A549 (cell line): ENCODE data around the gene GEN1. TPM values are rescaled to one million over a fixed set of nuclear protein-coding genes. Genes with fewer than 3 reads are reported as not detected.

Experiments used
- ATAC-seq, 2 experiments: fragments of 200-7000 bp in 1 of 2; fragments of >200 bp in 1 of 2; cut with Nextera tagmentation in 1 of 2; cut with Tn5 transposase in 1 of 2; 3 replicates each; pipeline versions ENCODE4 v1.8.0 to v1.9.1; 2018 to 2020; ENCODE audit warnings: mild to moderate bottlenecking in 1 of 2, moderate library complexity in 1 of 2
- CTCF ChIA-PET: fragments of 300-600 bp; sonication (Branson Sonifier 250); formaldehyde crosslinking; extraction: SDS; loops from one replicate; lab custom pipeline; 2021; ENCODE audit warnings: antibody characterized with exemption, inconsistent platforms; lab: Yijun Ruan, JAX
- POLR2A ChIA-PET: fragments of 350-600 bp; formaldehyde crosslinking; extraction: SDS; loops from one replicate; lab custom pipeline; 2021; ENCODE audit warnings: antibody characterized with exemption, inconsistent platforms; lab: Yijun Ruan, JAX
- DNase-seq, 2 experiments: peaks; one replicate each; pipeline versions ENCODE4 v3.0.0 to v3.0.0-alpha.2; 2011 to 2016; ENCODE audit warnings: low read depth in 1 of 2, low spot score in 1 of 2
- FAIRE-seq: peaks from 2 replicates; lab custom pipeline; 2011; peaks lifted over from hg19 to GRCh38; lab: Jason Lieb, UNC
- H3K27ac ChIP-seq, 2 experiments: fragments of >200 bp; sonication (Bioruptor Twin); formaldehyde crosslinking; 3 replicates each; pipeline ENCODE4 v1.5.1; 2016 to 2017
- H3K4me1 ChIP-seq: fragments of >200 bp; sonication (Bioruptor Twin); formaldehyde crosslinking; 3 replicates; pipeline ENCODE4 v1.6.1; 2016
- H3K4me2 ChIP-seq: fragments of >200 bp; sonication (Bioruptor Twin); formaldehyde crosslinking; 3 replicates; pipeline ENCODE4 v1.6.1; 2016
- H3K4me3 ChIP-seq: fragments of >200 bp; sonication (Bioruptor Twin); formaldehyde crosslinking; 3 replicates; pipeline ENCODE4 v1.5.1; 2016
- H3K9me3 ChIP-seq: fragments of >200 bp; sonication (Bioruptor Twin); formaldehyde crosslinking; 3 replicates; pipeline ENCODE4 v1.6.1; 2016
- BCL3 ChIP-seq: fragments of >200 bp; sonication (Bioruptor Twin); formaldehyde crosslinking; IDR thresholded peaks from 3 replicates; pipeline ENCODE4 v1.6.1; 2016
- CBX8 ChIP-seq: fragments of 200-600 bp; sonication (generic); IDR thresholded peaks from 2 replicates; pipeline ENCODE4 v1.6.1; 2016
- CEBPB ChIP-seq, 2 experiments: fragments of >200 bp in 1 of 2; sonication (Bioruptor Twin) in 1 of 2; formaldehyde crosslinking in 1 of 2; IDR thresholded peaks; 2 replicates each; pipeline ENCODE4 v1.6.1; 2012 to 2016
- FOSB ChIP-seq: fragments of 250-450 bp; sonication (Bioruptor Pico); IDR thresholded peaks from 2 replicates; pipeline ENCODE4 v1.5.0; 2020; ENCODE audit warnings: mild to moderate bottlenecking, moderate library complexity
- FOSL2 ChIP-seq, 2 experiments: fragments of 450-650 bp in 1 of 2; fragments of >200 bp in 1 of 2; sonication (Bioruptor Twin) in 1 of 2; formaldehyde crosslinking; IDR thresholded peaks; 2 replicates each; pipeline versions ENCODE4 v1.5.0 to v1.6.1; 2016 to 2020; ENCODE audit warnings: mild to moderate bottlenecking in 1 of 2, moderate library complexity in 1 of 2
- GATA3 ChIP-seq: IDR thresholded peaks from 2 replicates; pipeline ENCODE4 v1.6.1; 2012; ENCODE audit warnings: borderline replicate concordance
- HDAC2 ChIP-seq: fragments of 200-600 bp; sonication (generic); IDR thresholded peaks from 2 replicates; pipeline ENCODE4 v1.6.1; 2016
- HOXA7 ChIP-seq: fragments of 250-450 bp; sonication (Bioruptor Pico); IDR thresholded peaks from 2 replicates; pipeline ENCODE4 v1.5.0; 2020; ENCODE audit warnings: mild to moderate bottlenecking, moderate library complexity
- JUN ChIP-seq, 2 experiments: fragments of >200 bp; sonication (Bioruptor Twin); formaldehyde crosslinking; IDR thresholded peaks; 2 replicates in 1 of 2; 3 replicates in 1 of 2; pipeline ENCODE4 v1.6.1; 2016 to 2017
- KDM1A ChIP-seq: fragments of 200-600 bp; sonication (generic); IDR thresholded peaks from 2 replicates; pipeline ENCODE4 v1.6.1; 2016; ENCODE audit warnings: low read depth, mild to moderate bottlenecking
- MYC ChIP-seq: IDR thresholded peaks from 2 replicates; pipeline ENCODE4 v1.6.1; 2012; ENCODE audit warnings: mild to moderate bottlenecking, inconsistent platforms, low read length, improper control_type of control experiment, borderline replicate concordance
- RAD21 ChIP-seq, 2 experiments: fragments of >200 bp in 1 of 2; sonication (Bioruptor Twin) in 1 of 2; formaldehyde crosslinking in 1 of 2; IDR thresholded peaks in 1 of 2; conservative IDR thresholded peaks in 1 of 2; 2 replicates in 1 of 2; 3 replicates in 1 of 2; pipeline ENCODE4 v1.6.1; 2012 to 2018; ENCODE audit warnings: inconsistent platforms in 1 of 2
- RARB ChIP-seq: fragments of 250-450 bp; sonication (Bioruptor Pico); IDR thresholded peaks from 2 replicates; pipeline ENCODE4 v1.8.0; 2021; ENCODE audit warnings: mild to moderate bottlenecking, moderate library complexity
- RNF2 ChIP-seq: fragments of 200-600 bp; sonication (generic); IDR thresholded peaks from 2 replicates; pipeline ENCODE4 v1.6.1; 2016; ENCODE audit warnings: low read depth, mild to moderate bottlenecking, antibody characterized with exemption, moderate library complexity, borderline replicate concordance
- SMC3 ChIP-seq: fragments of >200 bp; sonication (Bioruptor Twin); formaldehyde crosslinking; IDR thresholded peaks from 3 replicates; pipeline ENCODE4 v1.6.1; 2018; ENCODE audit warnings: inconsistent platforms
- TFCP2L1 ChIP-seq: fragments of 250-450 bp; sonication (Bioruptor Pico); IDR thresholded peaks from 2 replicates; pipeline ENCODE4 v1.5.0; 2021; ENCODE audit warnings: mild to moderate bottlenecking
- ZC3H11A ChIP-seq: fragments of 450-650 bp; IDR thresholded peaks from 2 replicates; pipeline ENCODE4 v1.6.1; 2014; ENCODE audit warnings: antibody characterized with exemption, mild to moderate bottlenecking
- WGBS: methylation state at CpG from one replicate; pipeline ENCODE4 v1.1.6; 2017; ENCODE audit errors: missing lambda C conversion rate; 5-methylcytosine and 5-hydroxymethylcytosine counted together
- polyA plus RNA-seq, 4 experiments: library from polyadenylated mRNA; depleted of rRNA in 3 of 4; stranded (reverse); fragments of >200 nt; fragmentation: RNase III in 1 of 4; extraction: RNeasy Plus Mini Kit Qiagen cat#74134 plus additional on column Dnase treatment in 1 of 4; gene quantifications; 2 replicates in 3 of 4; 3 replicates in 1 of 4; pipeline ENCODE4 v1.2.3, GENCODE V29; 2011 to 2017
- TF ChIP-seq, protein P1 (sequence below): fragments of 150-350 bp; IDR thresholded peaks from 2 replicates; pipeline ENCODE4 v1.6.1; 2014; ENCODE audit warnings: low read depth, mild to moderate bottlenecking, low read length
- TF ChIP-seq, protein P2 (sequence below): fragments of 200-600 bp; sonication (generic); IDR thresholded peaks from 2 replicates; pipeline ENCODE4 v1.6.1; 2016; ENCODE audit warnings: antibody characterized with exemption, mild to moderate bottlenecking, moderate library complexity

Gene GEN1
- polyA plus RNA-seq, 2 of the 4 experiments (the other 2 are of a cell fraction) = 16.2 to 40.7 TPM

- DNase-seq = no peak
- no peak for TF ChIP-seq RARB (CRISPR knock-in tag)
- TF ChIP-seq, protein P1, sequence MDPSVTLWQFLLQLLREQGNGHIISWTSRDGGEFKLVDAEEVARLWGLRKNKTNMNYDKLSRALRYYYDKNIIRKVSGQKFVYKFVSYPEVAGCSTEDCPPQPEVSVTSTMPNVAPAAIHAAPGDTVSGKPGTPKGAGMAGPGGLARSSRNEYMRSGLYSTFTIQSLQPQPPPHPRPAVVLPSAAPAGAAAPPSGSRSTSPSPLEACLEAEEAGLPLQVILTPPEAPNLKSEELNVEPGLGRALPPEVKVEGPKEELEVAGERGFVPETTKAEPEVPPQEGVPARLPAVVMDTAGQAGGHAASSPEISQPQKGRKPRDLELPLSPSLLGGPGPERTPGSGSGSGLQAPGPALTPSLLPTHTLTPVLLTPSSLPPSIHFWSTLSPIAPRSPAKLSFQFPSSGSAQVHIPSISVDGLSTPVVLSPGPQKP = no peak
- Histone ChIP-seq H3K4me1 (no peaks in the 10 kb centered on the region), H3K27ac (no peak overlapping the region), H3K9me3 (no peaks in the 10 kb centered on the region), H3K4me3 (no peak overlapping the region), H3K4me2 (no peak overlapping the region)
- ChIA-PET POLR2A (no interaction called here), CTCF (interaction anchor here (0.8 to 3.7 kb wide), 5 partner anchors 9 to 101 kb away, joined by 3 to 21 read pairs (median 4); no protein-coding TSS in a partner anchor)
- FAIRE-seq = no peak
- no peak for ATAC-seq
- 63% methylated on average over 3 of the region's 3 CpGs for WGBS
Measured at GRCh38 chr2:17821080-17821479, 67.1 kb downstream of the GEN1 start.

- 64% methylated on average over 7 of the region's 7 CpGs for WGBS
- DNase-seq = no peak
- Histone ChIP-seq H3K27ac (no peak overlapping the region), H3K4me1 (no peaks in the 10 kb centered on the region)
- no peak for TF ChIP-seq FOSL2 (IDR thresholded peaks at IDR 0.05)
- no peak for TF ChIP-seq FOSL2 (CRISPR knock-in tag; IDR thresholded peaks at IDR 0.05)
- TF ChIP-seq, protein P2, sequence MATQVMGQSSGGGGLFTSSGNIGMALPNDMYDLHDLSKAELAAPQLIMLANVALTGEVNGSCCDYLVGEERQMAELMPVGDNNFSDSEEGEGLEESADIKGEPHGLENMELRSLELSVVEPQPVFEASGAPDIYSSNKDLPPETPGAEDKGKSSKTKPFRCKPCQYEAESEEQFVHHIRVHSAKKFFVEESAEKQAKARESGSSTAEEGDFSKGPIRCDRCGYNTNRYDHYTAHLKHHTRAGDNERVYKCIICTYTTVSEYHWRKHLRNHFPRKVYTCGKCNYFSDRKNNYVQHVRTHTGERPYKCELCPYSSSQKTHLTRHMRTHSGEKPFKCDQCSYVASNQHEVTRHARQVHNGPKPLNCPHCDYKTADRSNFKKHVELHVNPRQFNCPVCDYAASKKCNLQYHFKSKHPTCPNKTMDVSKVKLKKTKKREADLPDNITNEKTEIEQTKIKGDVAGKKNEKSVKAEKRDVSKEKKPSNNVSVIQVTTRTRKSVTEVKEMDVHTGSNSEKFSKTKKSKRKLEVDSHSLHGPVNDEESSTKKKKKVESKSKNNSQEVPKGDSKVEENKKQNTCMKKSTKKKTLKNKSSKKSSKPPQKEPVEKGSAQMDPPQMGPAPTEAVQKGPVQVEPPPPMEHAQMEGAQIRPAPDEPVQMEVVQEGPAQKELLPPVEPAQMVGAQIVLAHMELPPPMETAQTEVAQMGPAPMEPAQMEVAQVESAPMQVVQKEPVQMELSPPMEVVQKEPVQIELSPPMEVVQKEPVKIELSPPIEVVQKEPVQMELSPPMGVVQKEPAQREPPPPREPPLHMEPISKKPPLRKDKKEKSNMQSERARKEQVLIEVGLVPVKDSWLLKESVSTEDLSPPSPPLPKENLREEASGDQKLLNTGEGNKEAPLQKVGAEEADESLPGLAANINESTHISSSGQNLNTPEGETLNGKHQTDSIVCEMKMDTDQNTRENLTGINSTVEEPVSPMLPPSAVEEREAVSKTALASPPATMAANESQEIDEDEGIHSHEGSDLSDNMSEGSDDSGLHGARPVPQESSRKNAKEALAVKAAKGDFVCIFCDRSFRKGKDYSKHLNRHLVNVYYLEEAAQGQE = no peak
- no peak for TF ChIP-seq JUN (IDR thresholded peaks at IDR 0.05)
- TF ChIP-seq KDM1A = no peak
- TF ChIP-seq RNF2 = no peak
- TF ChIP-seq CEBPB (IDR thresholded peaks at IDR 0.05) = no peak
- TF ChIP-seq TFCP2L1 = no peak
- no peak for TF ChIP-seq HOXA7 (CRISPR knock-in tag)
- TF ChIP-seq MYC = no peak
- no peak for TF ChIP-seq BCL3
- TF ChIP-seq ZC3H11A = no peak
- no peak for TF ChIP-seq FOSB (CRISPR knock-in tag)
- TF ChIP-seq SMC3 = no peak
- TF ChIP-seq HDAC2 = no peak
- TF ChIP-seq RAD21 (conservative IDR thresholded peaks at IDR 0.05 in 1 of 2, IDR thresholded peaks at IDR 0.05 in 1 of 2) = no peak
- no peak for TF ChIP-seq CBX8
- no peak for TF ChIP-seq GATA3
- TF ChIP-seq, all 56 proteins: peak for 0
- Histone ChIP-seq H3K4me2 (no peak overlapping the region), H3K9me3 (no peaks in the 10 kb centered on the region), H3K4me3 (no peak overlapping the region)
- ATAC-seq (0 out of 6 replicates have a peak, but pooled peaks of 1 of the 2 experiments have one; percentile 42), FAIRE-seq (no peak)
- ChIA-PET CTCF (interaction anchor here (1.5 to 3.7 kb wide), 3 partner anchors 8 to 102 kb away, joined by 4 to 21 read pairs (median 5); no protein-coding TSS in a partner anchor), POLR2A (no interaction called here)
Measured at GRCh38 chr2:17821535-17822444, 67.9 kb downstream of the GEN1 start.
